Progenitor cell of endocrine pancreas (in vitro differentiated cells): ENCODE results near the gene IGSF9B. TPM values are rescaled to one million over a fixed set of nuclear protein-coding genes. Genes with fewer than 3 reads are reported as not detected.

ENCODE experiments used
- DNase-seq: peaks from one replicate; pipeline ENCODE4 v3.0.0; 2021; ENCODE audit warnings: low spot score; ENCODE audit not compliant: unreplicated experiment
- H3K27ac Mint-ChIP-seq: 2 replicates; pipeline ENCODE4 v1.8.0; 2021; ENCODE audit warnings: mild to moderate bottlenecking, moderate library complexity, mixed read lengths
- H3K27me3 Mint-ChIP-seq: 2 replicates; pipeline ENCODE4 v1.8.0; 2021; ENCODE audit warnings: mixed read lengths
- H3K36me3 Mint-ChIP-seq: 2 replicates; pipeline ENCODE4 v1.8.0; 2022; ENCODE audit warnings: mixed read lengths; ENCODE audit not compliant: insufficient read depth
- H3K4me1 Mint-ChIP-seq: 2 replicates; pipeline ENCODE4 v1.8.0; 2021; ENCODE audit warnings: low read depth, mixed read lengths
- H3K4me3 Mint-ChIP-seq: 2 replicates; pipeline ENCODE4 v1.8.0; 2021; ENCODE audit warnings: low read depth, mild to moderate bottlenecking, moderate library complexity, mixed read lengths
- H3K9me3 Mint-ChIP-seq: 2 replicates; pipeline ENCODE4 v1.8.0; 2021; ENCODE audit warnings: low read depth, mixed read lengths
- total RNA-seq: library from RNA; stranded (reverse); gene quantifications from 2 replicates; pipeline ENCODE4 v1.2.1, GENCODE V29; 2021
- TF ChIP-seq, protein P1 (sequence below): fragments of 200-600 bp; sonication (generic); IDR thresholded peaks from one replicate; pipeline ENCODE4 v1.5.0; 2021; ENCODE audit warnings: antibody characterized with exemption, mild to moderate bottlenecking; ENCODE audit not compliant: unreplicated experiment

The IGSF9B gene
- total RNA-seq, 1 donor from 2014 or later, result 7.8 TPM

- Mint-ChIP-seq H3K9me3 (no peaks in the 10 kb centered on the region), H3K4me3 (no peak overlapping the region), H3K36me3 (peaks cover under 1% of the 10 kb centered on the region), H3K4me1 (peaks cover 3% of the 10 kb centered on the region), H3K27me3 (peaks cover 3% of the 10 kb centered on the region), H3K27ac (no peak overlapping the region)
- DNase-seq, result no peak
- TF ChIP-seq, protein P1, sequence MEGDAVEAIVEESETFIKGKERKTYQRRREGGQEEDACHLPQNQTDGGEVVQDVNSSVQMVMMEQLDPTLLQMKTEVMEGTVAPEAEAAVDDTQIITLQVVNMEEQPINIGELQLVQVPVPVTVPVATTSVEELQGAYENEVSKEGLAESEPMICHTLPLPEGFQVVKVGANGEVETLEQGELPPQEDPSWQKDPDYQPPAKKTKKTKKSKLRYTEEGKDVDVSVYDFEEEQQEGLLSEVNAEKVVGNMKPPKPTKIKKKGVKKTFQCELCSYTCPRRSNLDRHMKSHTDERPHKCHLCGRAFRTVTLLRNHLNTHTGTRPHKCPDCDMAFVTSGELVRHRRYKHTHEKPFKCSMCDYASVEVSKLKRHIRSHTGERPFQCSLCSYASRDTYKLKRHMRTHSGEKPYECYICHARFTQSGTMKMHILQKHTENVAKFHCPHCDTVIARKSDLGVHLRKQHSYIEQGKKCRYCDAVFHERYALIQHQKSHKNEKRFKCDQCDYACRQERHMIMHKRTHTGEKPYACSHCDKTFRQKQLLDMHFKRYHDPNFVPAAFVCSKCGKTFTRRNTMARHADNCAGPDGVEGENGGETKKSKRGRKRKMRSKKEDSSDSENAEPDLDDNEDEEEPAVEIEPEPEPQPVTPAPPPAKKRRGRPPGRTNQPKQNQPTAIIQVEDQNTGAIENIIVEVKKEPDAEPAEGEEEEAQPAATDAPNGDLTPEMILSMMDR, result no peak
Observed at GRCh38 chr11:133926466-133927246, 30.1 kb downstream of the IGSF9B start.

DNA sequence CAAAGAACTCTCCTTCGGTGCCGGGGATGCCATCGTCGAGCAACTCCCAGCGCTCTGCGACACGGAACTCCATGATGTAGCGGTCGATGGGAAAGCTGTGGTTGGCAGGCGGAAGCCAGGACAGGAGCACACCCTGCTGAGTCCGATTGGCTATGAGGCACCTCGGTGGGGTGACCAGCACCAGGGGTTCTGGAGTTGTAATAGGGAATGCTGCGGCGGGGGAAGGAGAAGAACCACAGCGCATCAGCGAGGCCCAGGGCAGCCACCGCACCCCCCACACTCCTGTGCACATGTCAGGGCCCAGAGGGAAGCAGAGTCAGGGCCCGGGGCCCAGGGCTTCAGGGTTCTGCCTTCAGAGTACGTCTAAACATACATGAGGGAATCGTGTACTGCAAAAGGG is 31.0 kb downstream of the IGSF9B start:
- Mint-ChIP-seq H3K27me3 (peaks cover 3% of the 10 kb centered on the region), H3K27ac (peak overlapping the region; percentile 11), H3K4me3 (no peak overlapping the region), H3K4me1 (peaks cover 3% of the 10 kb centered on the region), H3K36me3 (peaks cover 2% of the 10 kb centered on the region), H3K9me3 (no peaks in the 10 kb centered on the region)
- DNase-seq, result no peak
- TF ChIP-seq, protein P1, result no peak

DNA sequence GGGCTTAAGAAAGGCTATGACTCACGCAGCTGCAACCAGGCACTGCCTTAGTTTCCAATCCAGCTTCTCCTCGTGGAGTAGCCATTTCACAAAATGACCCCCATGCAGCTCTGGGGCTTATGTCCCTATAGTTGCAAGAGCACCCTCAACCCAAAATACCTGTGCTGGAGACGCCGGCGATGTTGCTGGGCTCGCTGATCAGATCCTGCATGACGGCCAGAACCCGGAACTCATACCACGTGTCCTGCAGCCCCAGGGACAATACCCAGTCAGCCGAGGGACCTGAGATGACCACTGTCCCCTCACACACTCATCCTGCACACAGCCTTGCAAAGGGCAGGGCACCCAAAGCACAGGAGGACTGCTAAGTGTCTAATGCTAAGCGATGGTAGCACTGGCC is 32.1 kb downstream of the IGSF9B start:
- Mint-ChIP-seq H3K27ac (no peak overlapping the region), H3K36me3 (peaks cover 2% of the 10 kb centered on the region), H3K4me3 (no peak overlapping the region), H3K27me3 (peaks cover 3% of the 10 kb centered on the region), H3K4me1 (peaks cover 3% of the 10 kb centered on the region), H3K9me3 (no peaks in the 10 kb centered on the region)
- DNase-seq, result no peak
- TF ChIP-seq, protein P1, result no peak

DNA sequence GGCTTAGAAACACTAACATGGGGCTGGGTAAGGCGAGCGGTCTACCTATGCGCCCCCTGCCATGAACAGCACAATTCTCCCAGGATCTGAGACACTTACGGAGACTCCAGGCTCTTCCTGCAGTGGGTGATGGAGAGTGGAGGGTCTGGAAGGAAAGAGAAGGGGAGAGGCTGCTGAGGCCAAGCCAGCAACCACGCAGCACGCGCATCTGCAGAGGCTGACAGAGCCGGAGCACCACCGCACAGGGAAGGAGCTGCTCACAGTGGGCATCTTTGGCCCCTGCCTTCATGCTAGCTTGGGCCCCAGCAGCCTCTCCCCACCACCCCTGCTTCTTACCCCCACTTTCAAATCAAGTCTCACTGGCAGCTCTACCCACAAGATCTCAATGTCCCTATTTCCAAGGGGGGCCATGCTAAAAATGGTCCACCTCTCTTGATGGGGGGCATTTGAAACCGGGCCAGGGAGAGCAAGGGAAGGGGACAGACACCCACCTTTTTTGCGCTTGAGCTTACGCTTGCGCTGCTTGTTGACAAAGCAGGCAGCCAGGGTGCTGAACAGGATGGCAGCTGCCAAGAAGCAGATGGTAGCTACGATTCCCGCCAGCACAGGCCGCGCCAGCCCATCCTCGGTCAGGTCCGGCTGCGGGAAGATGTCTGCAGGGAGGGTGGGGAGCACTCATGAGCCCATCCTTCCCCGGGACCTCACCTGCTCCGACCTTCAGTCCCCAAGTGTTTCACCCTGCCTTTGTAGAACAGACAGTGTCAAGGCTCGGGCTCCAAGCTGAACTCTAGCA is 34.5 kb downstream of the IGSF9B start:
- H3K27ac Mint-ChIP-seq, result no peak overlapping the region
- H3K4me1 Mint-ChIP-seq, result no peaks in the 10 kb centered on the region
- no peak for DNase-seq
- no peak overlapping the region for H3K4me3 Mint-ChIP-seq
- peaks cover 2% of the 10 kb centered on the region for H3K36me3 Mint-ChIP-seq
- H3K27me3 Mint-ChIP-seq, result peaks cover 3% of the 10 kb centered on the region
- TF ChIP-seq, protein P1, result no peak
- no peaks in the 10 kb centered on the region for H3K9me3 Mint-ChIP-seq

DNA sequence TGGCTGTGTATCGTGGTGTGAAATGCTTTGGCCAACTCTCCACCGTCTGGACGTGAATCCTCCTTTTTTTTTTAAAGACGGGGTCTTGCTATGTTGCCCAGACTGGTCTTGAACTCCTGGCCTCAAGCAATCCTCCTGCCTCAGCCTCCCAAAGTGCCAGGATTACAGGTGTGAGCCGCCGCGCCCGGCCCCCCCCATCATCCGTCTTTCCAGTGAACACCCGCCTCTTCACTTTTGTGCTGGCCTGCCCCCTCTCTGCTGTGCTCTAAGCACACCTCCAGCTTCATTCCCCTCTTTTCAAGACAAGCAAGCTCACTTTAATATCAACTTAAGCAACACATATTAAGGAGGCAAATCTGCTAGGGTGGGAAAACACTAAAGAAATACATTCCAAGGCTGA is 35.3 kb downstream of the IGSF9B start:
- no peak for DNase-seq
- TF ChIP-seq, protein P1, result no peak
- Mint-ChIP-seq H3K27me3 (peaks cover 4% of the 10 kb centered on the region), H3K4me1 (no peaks in the 10 kb centered on the region), H3K36me3 (peaks cover 2% of the 10 kb centered on the region), H3K4me3 (no peak overlapping the region), H3K9me3 (no peaks in the 10 kb centered on the region), H3K27ac (no peak overlapping the region)
